ENCODE measurements around the gene ATP1A1. TPM values are rescaled to one million over a fixed set of nuclear protein-coding genes. Genes with fewer than 3 reads are reported as not detected.

Gene ATP1A1
- total RNA-seq, 1 experiment from 2014 or later, result 239 TPM

DNA sequence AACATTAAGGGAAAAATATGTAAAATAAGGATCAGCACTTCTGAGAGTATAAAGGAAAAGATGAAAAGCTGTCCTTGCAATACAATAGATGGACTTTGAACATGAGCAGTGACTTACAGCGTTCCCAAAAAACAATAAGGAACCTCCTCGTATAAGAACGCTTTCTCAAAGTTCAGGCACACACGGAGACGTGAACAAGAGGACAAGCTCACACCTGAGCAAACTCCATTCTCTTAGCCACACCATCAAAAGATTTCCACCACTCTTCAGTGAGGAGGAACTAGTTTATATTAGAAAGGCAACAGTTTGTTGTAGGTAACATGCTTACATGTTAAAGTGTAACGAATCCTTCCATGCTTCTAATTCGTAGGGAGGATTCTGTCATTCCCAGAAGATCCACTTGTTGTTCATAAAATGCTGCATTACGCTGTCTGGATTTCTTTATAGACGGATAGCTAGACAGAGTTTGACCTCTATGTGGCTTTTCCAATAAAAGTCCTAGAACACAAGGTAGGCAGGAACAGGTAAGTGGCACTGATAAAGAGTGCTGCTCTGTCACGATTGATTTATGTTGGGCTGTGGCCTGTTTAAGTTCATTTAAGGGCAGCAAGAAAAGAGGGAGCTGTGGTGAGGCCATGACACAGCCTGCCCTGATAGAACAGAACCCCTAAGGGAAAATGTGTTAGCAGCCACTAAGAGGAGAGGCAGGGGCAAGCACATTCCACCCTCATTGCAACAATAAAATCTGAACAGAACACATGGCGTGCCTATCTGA, 37.0 kb upstream of the ATP1A1 start:
- no peaks in the 10 kb centered on the region; a peak in 1 of 7 replicates for H3K36me3 Mint-ChIP-seq (ENCODE audit: insufficient read depth in 1 of 3, low read depth in 3 of 3)
- Histone ChIP-seq H3K4me2 (ENCODE audit: insufficient read depth, insufficient read length, low read length) (no peak overlapping the region), H4K20me1 (ENCODE audit: control insufficient read depth, insufficient read depth, insufficient read length) (no peaks in the 10 kb centered on the region), H4K8ac (replicated peaks; ENCODE audit: insufficient read length, low read depth, low read length) (no peak overlapping the region), H3K56ac (ENCODE audit: insufficient read length, low read depth, low read length) (no peak overlapping the region), H4K91ac (ENCODE audit: insufficient read length, low read depth, low read length) (no peak overlapping the region), H2BK120ac (ENCODE audit: low read depth, low read length, poor library complexity, severe bottlenecking) (no peak overlapping the region), H3K79me2 (ENCODE audit: insufficient read depth, low read length) (no peaks in the 10 kb centered on the region), H3K79me1 (ENCODE audit: insufficient read depth, low read depth, low read length, poor library complexity, severe bottlenecking) (no peaks in the 10 kb centered on the region), H4K5ac (ENCODE audit: insufficient read length, low read depth, low read length) (no peak overlapping the region), H3K14ac (ENCODE audit: insufficient read depth, low read length) (no peak overlapping the region), H3K9ac (ENCODE audit: extremely low read depth, insufficient read length, low read length) (no peak overlapping the region), H3K27ac (ENCODE audit: insufficient read length, low read depth, low read length) (no peak overlapping the region), H3K27me3 (ENCODE audit: insufficient read depth, low read length) (no peaks in the 10 kb centered on the region), H3K18ac (ENCODE audit: insufficient read length, low read depth, low read length) (no peak overlapping the region), H2AFZ (ENCODE audit: low read length) (no peak overlapping the region), H3T11ph (ENCODE audit: low read length) (no peak overlapping the region), H3K4ac (ENCODE audit: low read depth, low read length) (no peak overlapping the region), H3K4me1 (ENCODE audit: insufficient read depth, low read length) (peaks cover 3% of the 10 kb centered on the region; the same call in 1 of the 2 replicates), H2BK12ac (ENCODE audit: insufficient read length, low read depth, low read length) (no peak overlapping the region), H3K9me3 (ENCODE audit: control insufficient read depth, low read depth, low read length) (no peaks in the 10 kb centered on the region), H2BK5ac (ENCODE audit: insufficient read length, low read length) (no peak overlapping the region), H2AK5ac (ENCODE audit: insufficient read length, low read length) (no peak overlapping the region), H2BK15ac (ENCODE audit: low read depth, low read length) (no peak overlapping the region), H2BK20ac (ENCODE audit: low read depth, low read length, poor library complexity, severe bottlenecking) (no peak overlapping the region), H3K23ac (ENCODE audit: insufficient read length, low read depth, low read length) (no peak overlapping the region), H3K23me2 (ENCODE audit: insufficient read length, low read depth, low read length, poor library complexity, severe bottlenecking) (no peaks in the 10 kb centered on the region)
- H3K27me3 Mint-ChIP-seq (ENCODE audit: low read depth), result peaks cover 1% of the 10 kb centered on the region; the same call in 1 of the 2 replicates
- H3K4me1 Mint-ChIP-seq, result peaks cover 18 to 20% of the 10 kb centered on the region in 2 experiments
- H3K27ac Mint-ChIP-seq, result no peak overlapping the region
- WGBS (ENCODE audit: extremely low coverage, insufficient read length, low lambda C conversion rate), result no CpG with 5 or more reads among the region's 11 CpGs
- no peaks in the 10 kb centered on the region for H3K9me3 Mint-ChIP-seq
- DNase-seq, result no peak
- H3K4me3 Mint-ChIP-seq, result no peak overlapping the region
- TF ChIP-seq, protein P1, sequence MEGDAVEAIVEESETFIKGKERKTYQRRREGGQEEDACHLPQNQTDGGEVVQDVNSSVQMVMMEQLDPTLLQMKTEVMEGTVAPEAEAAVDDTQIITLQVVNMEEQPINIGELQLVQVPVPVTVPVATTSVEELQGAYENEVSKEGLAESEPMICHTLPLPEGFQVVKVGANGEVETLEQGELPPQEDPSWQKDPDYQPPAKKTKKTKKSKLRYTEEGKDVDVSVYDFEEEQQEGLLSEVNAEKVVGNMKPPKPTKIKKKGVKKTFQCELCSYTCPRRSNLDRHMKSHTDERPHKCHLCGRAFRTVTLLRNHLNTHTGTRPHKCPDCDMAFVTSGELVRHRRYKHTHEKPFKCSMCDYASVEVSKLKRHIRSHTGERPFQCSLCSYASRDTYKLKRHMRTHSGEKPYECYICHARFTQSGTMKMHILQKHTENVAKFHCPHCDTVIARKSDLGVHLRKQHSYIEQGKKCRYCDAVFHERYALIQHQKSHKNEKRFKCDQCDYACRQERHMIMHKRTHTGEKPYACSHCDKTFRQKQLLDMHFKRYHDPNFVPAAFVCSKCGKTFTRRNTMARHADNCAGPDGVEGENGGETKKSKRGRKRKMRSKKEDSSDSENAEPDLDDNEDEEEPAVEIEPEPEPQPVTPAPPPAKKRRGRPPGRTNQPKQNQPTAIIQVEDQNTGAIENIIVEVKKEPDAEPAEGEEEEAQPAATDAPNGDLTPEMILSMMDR (conservative IDR thresholded peaks at IDR 0.05), result no peak

Data from H9 (cell line).